ENCODE results near the gene SLC34A3.

The SLC34A3 gene

DNA sequence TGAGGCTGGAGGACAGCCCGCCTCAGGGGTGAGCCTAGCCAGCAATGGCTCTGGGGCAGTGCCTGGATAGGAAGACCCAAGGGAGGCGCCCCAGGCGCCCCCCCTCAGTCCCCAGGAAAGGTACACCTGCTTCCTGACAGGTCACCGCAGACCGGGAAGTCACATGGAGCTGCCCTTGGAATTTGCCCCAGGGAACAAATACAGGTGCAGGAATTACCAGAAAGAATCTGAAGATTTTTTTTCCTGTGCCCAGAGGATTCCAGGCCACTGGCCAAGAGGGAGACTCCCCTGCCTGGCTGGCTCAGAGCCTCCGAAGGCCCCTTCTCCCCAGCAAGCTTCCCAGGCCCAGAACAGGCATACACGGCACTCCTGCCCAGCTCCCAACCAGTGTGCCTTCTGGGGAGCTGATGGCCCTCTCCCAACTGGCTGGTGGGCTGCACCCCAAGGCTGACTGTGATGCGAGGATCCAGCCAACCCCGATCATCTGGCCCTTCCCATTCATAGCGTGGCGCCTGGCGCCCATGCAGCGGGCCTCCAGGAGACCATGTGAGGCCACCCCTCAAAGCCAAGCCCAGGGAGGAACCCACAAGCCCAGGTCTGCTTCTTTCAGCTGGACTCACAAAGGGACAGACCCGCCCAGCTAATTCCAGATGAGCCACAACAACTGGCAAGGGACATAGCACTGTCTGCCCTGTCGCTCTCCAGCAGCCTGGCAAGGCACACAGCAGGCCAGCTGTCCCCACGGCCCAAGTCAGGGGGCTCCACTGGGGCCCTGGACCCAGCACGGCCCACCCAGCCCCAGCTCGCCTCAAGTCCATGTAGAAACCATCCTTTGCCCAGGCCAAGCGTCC is 32.4 kb upstream of the SLC34A3 start:
- no peak for DNase-seq

DNA sequence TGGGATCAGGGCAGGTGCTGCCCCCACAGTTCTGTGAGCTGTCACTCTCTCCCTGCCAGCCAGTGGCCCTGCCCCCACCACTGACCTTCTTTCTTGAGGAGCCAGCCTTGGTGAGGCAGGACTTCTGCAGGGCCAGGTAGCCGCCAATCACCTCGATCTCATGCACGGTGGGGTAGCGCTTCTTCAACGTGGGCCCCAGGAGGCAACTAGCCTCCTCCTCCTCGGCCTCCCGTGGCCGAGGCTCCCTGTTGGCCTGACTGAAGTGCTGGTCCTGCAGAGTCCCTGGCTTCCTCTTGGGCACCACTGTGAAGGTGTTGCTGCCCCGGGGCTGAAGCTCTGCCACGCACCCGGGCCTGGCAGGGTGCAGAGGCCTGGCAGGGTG is 31.8 kb upstream of the SLC34A3 start:
- no peak for DNase-seq

DNA sequence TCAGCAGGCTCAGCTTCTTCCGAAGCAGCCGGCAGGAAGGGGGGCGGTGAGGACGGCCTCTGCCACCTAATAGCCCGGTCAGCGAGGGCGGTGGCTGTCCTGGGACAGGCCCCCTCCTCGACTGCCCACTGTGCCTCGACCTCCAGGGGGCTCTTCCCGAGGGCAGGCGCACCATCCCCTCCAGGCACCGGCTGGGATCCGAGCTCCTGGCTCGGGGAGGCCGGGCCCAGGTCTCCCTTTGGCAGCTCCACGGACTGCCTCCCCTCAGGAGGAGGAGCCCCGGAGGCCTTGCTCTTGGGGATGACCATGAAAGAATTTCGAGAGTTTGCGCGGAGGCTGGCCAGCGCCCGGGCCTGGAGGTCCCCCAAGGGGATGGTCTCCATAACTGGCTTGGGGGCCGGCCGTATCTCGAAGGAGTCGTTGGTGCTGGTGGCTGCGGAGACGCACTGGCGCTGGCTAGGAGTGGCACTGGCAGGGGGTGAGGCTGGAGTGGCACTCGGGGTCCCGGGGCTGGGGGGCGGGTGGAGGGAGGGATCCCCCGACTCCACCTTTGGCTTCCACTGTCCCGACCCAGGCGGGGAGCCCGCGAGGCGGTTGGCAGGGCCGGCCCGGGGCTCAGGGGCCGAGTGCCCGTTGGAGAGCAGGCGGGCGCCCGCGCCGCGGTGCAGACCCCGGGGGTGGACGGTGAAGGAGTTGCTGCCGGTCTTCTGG is 31.1 kb upstream of the SLC34A3 start:
- DNase-seq, result peak; percentile 46

DNA sequence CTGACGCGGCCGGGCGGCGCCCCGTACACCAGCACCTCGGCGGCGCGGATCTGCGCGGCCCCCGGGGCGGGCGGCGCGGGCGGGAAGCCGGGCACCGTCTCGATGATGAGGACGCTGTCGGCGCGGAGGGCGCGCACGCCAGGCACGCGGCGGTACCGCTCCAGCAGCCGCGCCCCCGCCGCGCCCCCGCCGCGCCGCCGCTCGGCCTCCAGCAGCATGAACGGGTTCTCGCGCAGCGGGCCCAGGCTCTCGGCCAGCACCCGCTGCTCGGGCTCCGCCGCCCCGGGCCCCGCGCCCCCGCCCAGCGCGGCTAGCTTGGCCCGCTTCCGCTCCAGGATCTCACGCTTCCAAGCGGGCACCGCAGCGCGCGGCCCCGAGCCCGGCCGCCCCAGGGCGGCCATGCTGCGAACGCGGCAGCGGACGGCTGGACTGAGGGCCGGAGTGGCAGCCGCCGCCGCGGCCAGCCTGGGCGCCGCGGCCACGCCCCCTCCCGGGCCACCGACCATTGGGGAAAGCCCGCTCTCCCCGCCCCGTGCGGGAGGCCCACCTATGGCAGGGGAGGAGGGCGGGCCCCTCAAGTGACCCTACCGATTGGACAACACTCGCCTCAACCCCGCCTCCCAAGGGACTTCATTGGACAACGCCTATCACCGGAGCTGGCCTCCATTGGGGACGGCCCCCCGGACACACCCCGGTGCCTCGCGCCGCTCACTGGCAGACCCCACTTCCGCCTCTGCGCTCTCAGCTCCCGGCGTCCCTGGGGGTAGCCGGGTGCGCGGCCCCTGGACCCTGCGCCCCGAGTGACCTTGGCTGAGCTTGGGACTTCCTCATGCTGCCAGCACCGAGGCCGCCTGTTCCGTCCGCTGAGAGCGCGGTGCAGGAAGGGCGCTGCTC is 30.1 kb upstream of the SLC34A3 start, which contains the start of gene TPRN:
Gene TPRN, minus strand, starts transcription at position 431 of the 894 bp plus-strand sequence. Its CDS starts 30 bp downstream, at position 401.
- peak; percentile 96 for DNase-seq

DNA sequence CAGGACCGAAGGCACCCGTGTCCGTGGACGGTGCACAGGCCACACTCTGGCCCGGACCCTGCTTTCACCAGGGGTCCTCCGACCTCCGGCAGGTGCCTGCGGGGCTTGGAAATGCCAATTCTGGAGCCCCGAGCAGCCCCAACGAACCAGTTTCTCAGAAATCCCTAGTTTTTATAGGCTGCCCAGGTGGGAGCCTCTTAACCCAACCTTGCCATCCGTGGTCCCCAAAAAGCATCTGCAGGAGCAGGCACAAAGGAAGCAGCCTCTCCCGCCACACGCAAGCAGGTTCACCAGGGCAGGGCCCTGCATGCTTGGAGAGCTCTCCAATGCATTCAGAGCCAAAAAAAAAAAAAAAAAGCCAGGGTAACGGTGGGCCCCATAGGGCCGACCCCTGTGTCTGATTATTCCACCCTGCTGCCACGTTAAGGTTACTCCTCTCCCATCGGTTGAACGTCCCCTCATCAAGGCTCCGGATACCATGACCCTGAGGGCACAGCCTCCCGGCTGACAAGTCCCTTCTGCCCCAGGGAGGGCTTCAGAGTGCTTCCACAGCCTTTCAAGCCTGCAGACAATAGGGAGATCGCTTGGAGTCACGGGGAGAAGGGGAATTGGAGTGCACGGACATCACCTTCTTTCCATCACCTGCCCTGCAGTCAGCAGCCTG is 29.4 kb upstream of the SLC34A3 start:
- no peak for DNase-seq

DNA sequence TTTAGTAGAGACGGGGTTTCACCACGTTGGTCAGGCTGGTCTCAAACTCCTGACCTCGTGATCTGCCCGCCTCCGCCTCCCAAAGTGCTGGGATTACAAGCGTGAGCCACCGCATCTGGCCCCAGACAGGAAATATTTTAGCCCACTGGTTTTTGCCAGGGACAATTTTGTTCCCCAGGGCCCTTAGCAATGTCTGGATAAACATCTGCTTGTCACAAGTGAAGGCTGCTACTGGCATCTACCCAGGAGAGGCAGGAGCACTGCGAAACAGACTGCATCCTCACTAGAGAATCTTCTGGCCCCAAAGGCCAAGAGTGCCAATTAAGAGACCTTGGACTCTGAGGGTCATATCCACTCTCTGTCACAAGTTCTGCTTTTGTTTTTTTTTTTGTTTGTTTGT is 27.7 kb upstream of the SLC34A3 start:
- DNase-seq, result no peak

DNA sequence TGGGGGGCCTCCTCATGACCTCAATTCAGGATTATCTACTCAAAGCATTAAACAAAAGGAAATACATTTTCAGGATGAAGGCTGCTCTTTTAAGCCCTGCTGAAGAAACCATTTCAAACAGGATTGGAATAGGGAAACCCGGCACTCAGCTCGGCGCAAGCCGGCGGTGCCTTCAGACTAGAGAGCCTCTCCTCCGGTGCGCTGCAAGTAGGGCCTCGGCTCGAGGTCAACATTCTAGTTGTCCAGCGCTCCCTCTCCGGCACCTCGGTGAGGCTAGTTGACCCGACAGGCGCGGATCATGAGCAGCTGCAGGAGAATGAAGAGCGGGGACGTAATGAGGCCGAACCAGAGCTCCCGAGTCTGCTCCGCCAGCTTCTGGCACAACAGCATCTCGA is 26.0 kb upstream of the SLC34A3 start:
- DNase-seq, result no peak

DNA sequence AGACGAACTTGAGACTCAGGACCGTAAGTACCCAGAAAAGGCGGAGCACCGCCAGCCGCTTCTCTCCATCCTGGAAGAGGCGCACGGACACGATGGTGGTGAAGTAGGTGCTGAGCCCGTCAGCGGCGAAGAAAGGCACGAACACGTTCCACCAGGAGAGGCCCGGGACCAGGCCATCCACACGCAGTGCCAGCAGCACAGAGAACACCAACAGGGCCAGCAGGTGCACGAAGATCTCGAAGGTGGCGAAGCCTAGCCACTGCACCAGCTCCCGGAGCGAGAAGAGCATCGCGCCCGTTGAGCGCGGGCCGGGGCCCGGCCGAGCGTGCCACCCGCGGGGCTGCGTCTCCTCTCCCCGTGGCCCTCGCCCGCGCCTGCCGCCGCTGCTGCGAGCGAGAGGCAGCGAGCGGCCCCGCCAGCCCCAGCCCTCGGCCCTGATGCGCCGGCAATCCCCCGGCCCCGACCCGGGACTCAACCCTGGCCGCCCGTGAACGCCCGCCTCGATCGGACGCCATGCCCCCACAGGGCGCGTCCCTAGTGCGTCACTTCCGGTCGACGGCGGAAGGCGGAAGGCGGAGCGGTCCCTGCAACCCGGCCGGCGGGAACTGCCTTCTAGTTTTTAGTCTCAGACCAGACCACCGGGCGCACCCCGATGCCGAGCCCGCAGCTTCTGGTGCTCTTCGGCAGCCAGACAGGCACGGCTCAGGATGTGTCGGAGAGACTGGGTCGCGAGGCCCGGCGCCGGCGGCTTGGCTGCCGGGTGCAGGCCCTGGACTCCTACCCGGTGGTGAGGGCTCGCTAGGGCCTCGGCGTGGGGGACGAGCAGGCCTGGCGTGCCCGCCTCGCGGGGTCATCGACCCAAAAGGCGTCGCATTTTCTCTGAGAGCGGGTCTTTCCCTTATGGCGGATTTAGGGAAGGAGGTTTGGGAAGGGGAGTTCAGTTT is 25.3 kb upstream of the SLC34A3 start, which contains the start of the genes NDOR1 and TMEM203:
Gene NDOR1, plus strand, starts transcription at position 575 of the 944 bp plus-strand sequence. Its CDS starts 78 bp downstream, at position 653.
Gene TMEM203, minus strand, starts transcription at position 523 of the 944 bp plus-strand sequence. Its CDS starts 234 bp downstream, at position 289.
- DNase-seq, result peak; percentile 95

DNA sequence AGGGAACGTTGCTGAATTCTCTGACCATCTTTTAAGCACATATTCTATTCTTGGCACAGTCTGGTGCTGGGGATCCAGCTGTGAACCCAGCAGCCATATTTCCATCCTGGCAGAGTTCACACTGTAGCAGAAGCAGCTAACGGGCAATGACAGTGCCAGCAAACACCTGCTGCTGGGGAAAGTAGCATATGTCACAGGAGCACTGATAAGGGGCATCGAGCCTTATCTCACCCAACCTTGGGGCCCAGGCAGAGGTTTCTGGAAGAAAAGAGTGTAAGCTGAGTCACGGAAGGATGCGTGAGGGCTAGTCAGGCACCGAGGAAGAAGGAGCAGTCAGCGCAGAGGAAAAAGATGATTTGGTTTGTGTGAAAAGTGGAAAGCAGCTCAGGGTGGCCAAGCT is 24.1 kb upstream of the SLC34A3 start:
- DNase-seq, result no peak

DNA sequence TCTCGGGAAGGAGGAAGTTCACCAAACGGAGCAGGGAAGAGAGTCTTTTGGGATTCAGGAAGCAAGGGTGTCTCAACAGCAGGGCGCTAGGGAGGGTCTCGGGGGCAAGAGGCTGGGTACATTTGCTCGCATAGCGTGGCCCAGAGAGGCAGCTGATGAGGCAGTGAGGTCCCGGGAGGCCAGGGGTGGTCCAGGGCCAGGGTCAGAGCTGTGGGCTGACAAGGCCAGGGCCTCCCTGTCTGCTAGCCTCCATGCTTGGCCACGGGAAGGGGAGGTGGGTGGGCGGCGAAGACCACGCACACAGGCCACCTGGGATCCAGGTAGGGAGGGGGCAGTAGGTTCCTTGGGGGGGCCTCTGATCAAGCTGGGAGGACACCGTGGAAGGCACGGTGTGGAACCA is 19.2 kb upstream of the SLC34A3 start:
- no peak for DNase-seq

DNA sequence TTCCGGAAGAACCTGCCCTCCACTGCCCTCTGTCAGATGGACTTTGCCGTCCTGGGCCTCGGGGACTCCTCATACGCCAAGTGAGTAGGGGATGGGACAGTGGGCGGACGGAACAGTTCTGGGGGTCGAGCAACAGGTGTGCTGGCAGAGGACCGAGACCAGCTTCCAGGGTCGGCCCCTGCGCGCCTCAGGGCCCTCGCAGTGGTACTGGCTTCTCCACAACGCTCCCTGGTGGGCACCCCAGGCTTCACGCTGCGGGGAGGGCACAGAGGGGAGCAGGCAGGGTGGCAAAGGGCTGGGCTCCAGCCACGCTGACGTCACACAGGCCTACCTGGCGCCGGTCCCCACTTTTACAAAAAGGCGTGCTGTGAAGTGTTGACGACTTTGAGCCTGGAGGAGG is 18.2 kb upstream of the SLC34A3 start:
- no peak for DNase-seq

DNA sequence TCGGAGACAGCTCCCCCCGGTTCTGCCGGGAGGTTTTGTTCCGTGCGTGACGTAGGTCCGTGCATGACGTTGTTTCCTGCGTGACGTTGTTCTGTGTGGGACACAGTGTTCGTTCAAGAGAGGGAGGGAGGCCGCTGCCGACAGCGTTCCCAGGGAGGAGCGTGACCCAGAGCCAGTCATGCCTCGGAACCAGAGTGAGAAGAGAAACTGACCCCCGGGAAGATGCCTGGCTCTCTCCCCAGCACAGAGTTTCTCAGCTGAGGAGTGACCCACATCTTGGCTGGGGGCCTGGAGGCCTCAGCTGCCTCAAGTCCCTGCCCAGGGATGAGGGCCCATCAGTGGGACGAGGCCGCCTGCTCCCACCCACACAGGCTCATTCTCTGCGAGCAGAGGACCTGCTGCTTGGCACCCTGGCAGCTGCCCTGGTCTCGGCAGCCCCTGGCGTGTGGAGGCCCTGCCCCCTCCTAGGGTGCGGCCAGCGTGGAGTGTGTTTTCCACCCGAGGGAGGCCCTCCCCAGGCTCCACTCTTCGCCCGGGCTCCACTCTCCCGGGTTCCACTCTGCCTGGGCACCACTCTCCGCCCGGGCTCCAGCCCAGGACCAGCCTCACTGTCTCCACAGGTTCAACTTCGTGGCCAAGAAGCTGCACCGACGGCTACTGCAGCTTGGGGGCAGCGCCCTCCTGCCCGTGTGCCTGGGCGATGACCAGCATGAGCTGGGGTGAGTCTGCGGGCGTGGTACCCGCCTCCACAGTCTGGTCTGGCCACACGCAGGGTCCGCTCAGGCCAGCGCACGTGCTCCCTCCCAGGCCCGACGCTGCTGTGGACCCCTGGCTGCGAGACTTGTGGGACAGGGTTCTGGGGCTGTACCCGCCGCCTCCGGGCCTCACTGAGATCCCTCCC is 17.3 kb upstream of the SLC34A3 start:
- no peak for DNase-seq

DNA sequence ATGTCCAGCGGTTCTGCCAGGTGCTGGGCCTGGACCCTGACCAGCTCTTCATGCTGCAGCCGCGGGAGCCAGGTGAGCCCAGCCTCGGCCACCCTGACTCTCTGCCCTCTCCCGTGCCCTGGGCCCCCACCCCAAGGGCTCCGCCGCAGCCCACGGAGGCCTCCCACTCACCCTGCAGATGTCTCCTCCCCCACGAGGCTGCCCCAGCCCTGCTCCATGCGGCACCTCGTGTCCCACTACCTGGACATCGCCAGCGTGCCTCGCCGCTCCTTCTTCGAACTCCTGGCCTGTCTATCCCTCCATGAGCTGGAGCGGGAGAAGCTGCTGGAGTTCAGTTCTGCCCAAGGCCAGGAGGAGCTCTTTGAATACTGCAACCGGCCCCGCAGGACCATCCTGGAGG is 16.1 kb upstream of the SLC34A3 start:
- no peak for DNase-seq

DNA sequence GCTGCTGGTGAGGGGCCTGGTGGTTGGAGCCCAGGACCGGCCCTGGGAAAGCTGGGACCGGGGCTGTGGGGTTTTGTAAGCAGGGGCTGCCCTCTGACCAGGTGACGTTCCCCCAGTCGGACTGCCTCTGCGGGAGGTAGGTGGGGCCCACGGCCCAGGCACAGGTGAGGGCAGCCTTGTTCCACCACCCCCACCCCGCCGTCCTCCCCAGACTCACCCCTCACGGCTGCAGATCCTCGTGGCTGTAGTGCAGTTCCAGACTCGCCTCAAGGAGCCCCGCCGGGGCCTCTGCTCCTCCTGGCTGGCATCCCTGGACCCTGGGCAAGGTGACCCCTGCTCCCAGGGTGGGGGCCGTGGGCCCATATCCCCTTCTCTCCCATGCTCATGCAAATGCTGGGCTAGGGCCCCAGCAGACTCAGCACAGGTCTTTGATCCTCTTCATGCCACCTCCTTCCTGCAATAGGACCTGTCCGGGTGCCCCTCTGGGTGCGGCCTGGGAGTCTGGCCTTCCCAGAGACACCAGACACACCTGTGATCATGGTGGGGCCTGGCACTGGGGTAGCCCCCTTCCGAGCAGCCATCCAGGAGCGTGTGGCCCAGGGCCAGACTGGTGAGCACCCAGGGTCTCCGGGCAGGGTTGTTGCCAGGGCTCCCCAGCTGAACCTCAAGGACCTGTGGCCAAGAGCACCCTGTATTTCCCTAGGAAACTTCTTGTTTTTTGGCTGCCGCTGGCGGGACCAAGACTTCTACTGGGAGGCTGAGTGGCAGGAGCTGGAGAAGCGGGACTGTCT is 15.3 kb upstream of the SLC34A3 start:
- DNase-seq, result no peak

DNA sequence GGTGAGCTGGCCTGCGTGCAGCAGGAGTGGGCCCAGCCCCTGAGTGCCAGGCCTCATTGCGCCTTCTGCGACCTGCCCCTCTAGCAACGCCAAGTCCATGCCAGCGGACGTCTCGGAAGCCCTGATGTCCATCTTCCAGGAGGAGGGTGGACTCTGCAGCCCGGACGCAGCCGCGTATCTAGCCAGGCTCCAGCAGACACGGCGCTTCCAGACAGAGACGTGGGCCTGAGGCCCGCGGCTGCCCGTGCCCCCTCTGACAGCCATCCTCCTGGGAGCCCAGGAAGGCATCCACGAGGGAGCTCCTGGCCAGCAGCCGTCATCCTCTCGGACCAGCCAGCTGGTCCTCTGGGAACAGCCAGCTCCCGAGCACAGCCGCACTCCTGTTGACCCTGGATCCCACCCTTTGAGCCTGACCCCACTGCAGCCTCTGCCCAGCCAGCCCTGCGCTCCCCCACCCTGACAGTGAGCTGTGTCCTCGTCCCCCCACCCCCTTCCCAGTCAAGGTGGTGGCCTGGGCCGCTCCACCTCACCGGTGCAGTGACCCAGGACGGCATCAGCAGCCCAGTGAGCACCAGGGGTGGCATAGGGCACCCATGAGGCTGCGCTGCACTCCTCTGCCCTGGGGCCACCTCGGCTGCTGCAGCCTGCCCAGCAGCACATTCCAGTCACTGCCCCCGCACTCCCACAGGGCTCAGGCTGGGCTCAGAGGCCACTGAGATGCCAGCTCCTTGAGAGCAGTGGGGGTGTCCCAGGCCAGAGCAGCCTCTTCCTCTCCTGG is 14.3 kb upstream of the SLC34A3 start:
- DNase-seq, result no peak

DNA sequence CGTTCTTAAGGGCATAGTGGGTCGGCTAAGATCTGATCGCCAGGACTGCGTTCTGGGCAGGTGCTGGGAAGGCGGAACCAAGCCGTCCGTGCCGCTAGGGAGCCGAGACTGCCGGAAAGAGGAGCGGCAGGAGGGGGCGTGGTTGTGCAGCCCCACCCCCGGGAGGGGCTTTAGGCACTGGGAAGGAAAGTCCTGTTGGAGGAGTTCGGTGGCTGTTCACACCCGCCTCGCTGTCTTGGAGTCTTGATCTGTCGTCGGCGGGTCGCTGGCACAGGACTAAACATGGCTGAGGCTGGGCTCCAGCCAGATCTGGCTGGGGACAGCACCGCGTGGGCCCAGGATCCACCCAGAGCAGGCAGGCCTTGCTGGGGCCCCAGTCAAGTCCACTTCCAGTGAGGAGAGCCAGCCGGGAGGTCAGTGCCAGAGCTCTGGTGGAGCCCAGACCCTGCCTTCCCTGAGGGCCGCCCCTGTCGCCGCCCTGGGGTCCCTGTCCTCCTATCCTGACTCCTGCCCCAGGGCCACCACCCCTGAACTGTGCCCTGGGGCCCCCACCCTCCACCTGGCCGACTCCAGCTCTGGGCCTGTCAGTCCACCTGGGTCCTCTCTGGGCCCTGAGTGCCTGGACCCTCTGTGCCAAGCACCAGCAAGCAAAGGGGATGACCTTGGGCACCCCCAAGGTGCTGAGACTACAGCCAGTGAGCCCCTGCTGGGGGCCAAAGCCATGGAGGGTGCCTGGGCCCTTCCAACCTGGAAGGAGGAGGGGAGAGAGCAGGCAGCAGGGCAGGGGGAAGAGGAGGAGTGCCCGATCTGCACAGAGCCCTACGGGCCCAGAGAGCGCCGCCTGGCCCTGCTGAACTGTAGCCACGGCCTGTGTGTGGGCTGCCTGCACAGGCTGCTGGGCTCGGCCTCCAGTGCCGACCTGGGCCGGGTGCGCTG is 13.2 kb upstream of the SLC34A3 start:
- DNase-seq, result no peak

DNA sequence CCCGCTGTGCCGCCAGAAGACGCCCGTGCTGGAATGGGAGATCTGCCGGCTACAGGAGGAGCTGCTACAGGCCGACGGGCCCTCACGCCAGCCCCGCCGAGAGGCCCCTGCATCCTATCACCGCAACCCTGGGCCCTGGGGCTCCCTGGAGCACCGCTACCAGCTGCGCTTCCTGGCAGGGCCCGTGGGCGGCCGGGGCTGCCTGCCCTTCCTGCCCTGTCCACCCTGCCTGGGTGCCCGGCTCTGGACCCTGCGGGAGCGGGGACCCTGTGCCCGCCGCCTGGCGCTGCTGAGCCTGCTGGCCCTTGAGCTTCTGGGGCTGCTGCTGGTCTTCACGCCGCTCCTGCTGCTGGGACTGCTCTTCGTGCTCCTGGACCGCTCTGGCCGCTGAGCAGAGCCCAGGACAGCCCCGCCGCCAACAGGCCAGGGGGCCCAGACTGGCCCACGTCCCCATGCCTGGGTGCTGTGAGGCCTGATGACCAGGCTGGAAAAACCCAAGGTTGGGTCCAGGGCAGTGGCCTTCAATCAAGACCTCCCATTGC is 12.4 kb upstream of the SLC34A3 start:
- no peak for DNase-seq
